ENCODE measurements around the gene GPC5. TPM values are rescaled to one million over a fixed set of nuclear protein-coding genes. Genes with fewer than 3 reads are reported as not detected.

Gene GPC5
- total and polyA plus RNA-seq, 9 of the 15 experiments (the other 6 are each of a cell fraction or from before 2014, with no cell fraction given) = 0.18 to 0.27 TPM; not detected in 7

DNA sequence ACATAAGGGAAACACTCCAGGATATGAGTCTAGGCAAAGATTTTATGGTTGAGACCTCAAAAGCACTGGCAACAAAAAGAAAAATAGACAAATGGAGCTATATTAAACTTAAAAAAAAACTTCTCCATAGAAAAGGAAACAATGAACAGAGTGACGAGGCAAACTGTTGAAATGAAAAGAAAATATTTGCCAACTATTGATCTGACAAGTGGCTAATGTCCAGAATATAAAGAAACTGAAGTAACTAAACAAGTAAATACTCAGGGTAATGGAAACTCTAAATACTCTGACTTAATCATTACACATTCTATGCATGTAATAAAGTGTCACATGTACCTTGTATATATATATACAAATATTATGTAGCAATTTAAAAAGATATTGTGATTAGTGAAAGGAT is 562.5 kb downstream of the GPC5 start:
- ATAC-seq (no peak), DNase-seq (ENCODE audit: extremely low read depth in 1 of 4, low spot score in 3 of 4) (no peak), FAIRE-seq (no peak)
- 0% methylated on average over 1 of the region's 1 CpG for WGBS (ENCODE audit: insufficient coverage, low coverage, missing lambda C conversion rate)
- ChIA-PET CTCF (ENCODE audit: low intra/inter-chr PET ratio) (no interaction called here), POLR2A (no interaction called here)
- H3K9me1 ChIP-seq (ENCODE audit: control insufficient read depth, insufficient read depth, low read length) = no peaks in the 10 kb centered on the region
- no peak overlapping the region for H3K4me2 ChIP-seq (ENCODE audit: insufficient read depth, low read length)
- no peak overlapping the region for H2AFZ ChIP-seq (ENCODE audit: low read depth, low read length)
- H4K20me1 ChIP-seq (replicated peaks; ENCODE audit: control insufficient read depth, insufficient read depth, low read length) = no peaks in the 10 kb centered on the region
- intact Hi-C loops (cut with micrococcal nuclease) = no loop called here
- H3K4me3 ChIP-seq = no peak overlapping the region
- H3K27me3 ChIP-seq (ENCODE audit: control insufficient read depth in 2 of 2, insufficient read depth in 2 of 2, low read length in 2 of 2) = no peaks in the 10 kb centered on the region
- no peaks in the 10 kb centered on the region for H3K36me3 ChIP-seq (ENCODE audit: control insufficient read depth, insufficient read depth, low read length)
- H3K9me3 ChIP-seq (replicated peaks; ENCODE audit: control insufficient read depth, insufficient read depth, low read depth, low read length) = no peaks in the 10 kb centered on the region
- H3K27ac ChIP-seq (ENCODE audit: extremely low read depth, low read depth, low read length) = no peak overlapping the region
- in situ Hi-C loops (cut with MboI) = no loop called here
- no peaks in the 10 kb centered on the region for H3K79me2 ChIP-seq (ENCODE audit: control insufficient read depth, insufficient read depth, low read length)
- no peak overlapping the region for H3K9ac ChIP-seq (ENCODE audit: insufficient read depth in 1 of 2, low read depth in 2 of 2, low read length in 2 of 2)
- no peak for TF ChIP-seq EP400 (IDR thresholded peaks at IDR 0.05)
- no peak for TF ChIP-seq HNRNPLL (IDR thresholded peaks at IDR 0.05; ENCODE audit: low read depth, low read length, poor library complexity, severe bottlenecking)
- no peak for TF ChIP-seq ETV1 (tag; conservative IDR thresholded peaks at IDR 0.05; ENCODE audit: low read depth)
- no peak for TF ChIP-seq ZNF133 (CRISPR knock-in tag; IDR thresholded peaks at IDR 0.05)
- TF ChIP-seq, protein P1, sequence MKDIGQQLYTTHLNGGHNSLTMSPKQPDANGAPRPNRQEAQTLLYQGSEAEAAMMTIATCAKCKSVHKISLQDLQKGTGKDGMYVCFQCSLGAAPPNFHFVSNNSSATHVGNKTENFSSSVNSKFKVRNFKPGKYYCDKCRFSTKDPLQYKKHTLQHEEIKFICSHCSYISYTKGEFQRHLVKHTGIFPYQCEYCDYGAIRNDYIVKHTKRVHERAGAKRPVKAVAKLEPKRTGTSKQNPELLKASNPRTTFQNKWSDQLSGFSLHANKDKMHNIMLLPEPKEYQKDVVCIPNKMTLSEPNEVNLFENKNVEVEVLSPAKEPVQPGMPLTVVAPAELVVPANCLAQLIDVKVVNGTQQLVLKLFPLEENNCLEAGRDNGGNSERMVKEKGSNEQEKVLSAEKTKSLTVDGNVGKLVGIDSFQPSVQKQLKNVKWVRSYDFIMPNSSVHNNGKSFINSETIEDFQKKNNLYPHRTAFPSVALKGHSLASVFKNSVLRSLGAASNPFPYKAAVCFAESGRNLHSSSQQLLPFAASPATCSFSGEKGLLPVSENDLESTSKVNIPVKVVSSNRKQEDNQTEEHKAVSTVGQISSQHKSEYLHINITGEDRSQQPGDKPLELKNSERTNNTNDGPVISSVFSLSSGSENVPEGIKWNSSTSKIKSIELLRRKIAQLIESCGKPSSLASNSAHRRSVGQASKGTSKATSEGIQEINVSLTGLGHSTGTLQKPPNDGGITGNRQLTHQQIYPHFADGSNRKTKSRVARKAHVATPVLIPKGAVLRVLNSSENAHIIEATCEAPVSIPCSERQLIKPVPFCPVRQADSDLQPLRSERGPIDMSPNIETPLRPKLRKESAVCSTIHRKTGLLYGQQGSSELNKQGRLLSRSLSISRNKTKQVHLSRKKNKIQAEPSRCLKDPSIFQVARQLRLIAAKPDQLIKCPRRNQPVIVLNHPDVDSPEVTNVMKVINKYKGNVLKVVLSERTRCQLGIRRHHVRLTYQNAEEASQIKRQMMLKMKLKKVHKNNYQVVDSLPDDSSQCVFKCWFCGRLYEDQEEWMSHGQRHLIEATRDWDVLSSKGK (CRISPR knock-in tag; IDR thresholded peaks at IDR 0.05) = no peak
- TF ChIP-seq, protein P2, sequence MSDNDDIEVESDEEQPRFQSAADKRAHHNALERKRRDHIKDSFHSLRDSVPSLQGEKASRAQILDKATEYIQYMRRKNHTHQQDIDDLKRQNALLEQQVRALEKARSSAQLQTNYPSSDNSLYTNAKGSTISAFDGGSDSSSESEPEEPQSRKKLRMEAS (CRISPR knock-in tag; IDR thresholded peaks at IDR 0.05) = no peak
- H3K4me1 ChIP-seq (replicated peaks in 1 of 2; ENCODE audit: control insufficient read depth in 2 of 2, insufficient read depth in 2 of 2, low read length in 2 of 2) = no peaks in the 10 kb centered on the region
- no TSS peak for BruUV-seq (replicated peaks)
